GM18861 (cell line): ENCODE results near the gene SSU72.
"Not testable (repeated sequence)": the region's sequence is repeated elsewhere in the genome, so short reads cannot be mapped to it uniquely, and the experiment has no call there.

ENCODE experiments used
- ATAC-seq: cut with Tn5 transposase; IDR thresholded peaks from one replicate; pipeline ENCODE4 v1.9.1; 2021; ENCODE audit not compliant: unreplicated experiment

Gene SSU72

DNA sequence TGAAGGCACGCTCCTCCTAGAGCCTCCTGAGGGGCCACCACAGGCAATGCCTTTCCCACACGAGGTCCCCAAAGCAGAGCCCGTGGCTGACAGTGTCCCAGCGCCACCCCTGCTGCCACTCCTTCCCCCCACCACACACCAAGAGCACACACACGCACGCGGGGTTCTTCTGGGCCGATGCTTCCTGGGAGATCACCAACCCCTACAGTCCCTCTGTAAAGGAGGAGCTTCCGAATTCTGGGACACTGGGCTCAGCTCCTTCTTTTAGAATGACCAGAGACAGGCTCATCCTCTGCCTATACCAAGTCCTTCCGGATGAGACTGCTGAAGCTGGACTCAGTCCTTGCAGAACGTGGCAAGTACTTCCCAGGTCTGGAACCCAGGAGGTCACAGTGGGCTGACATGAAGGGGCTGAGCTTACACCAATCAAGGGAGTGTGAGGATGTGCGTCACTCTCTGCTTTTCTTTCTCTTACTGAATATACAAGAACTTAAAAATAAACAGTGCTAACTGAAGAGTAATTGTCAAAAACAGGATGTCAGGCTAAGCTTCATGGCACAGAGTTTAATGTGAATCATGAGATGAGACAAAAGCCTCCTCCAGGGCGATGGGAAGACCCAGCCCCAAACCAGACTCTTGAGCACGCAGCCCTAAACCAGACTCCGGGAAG is 12.7 kb downstream of the SSU72 start:
- no peak for ATAC-seq

DNA sequence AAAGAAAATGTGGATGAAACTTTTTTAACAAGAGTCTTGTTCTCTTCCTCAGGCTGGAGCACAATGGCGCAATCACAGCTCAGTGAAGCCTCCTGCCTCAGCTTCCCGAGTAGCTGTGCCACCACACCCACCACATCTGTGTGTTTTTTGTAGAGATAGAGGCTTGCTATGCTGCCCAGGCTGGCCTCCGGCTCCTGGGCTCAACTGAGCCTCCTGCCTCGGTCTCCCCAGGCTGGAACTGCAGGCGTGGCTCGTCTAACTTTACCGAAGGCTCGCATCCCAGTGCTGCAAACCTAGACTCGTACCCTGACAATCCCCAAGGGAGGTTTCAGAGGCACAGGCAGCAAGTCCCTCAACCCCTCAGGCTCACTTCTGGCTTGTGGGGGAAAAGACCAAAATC is 14.5 kb downstream of the SSU72 start:
- no peak for ATAC-seq

DNA sequence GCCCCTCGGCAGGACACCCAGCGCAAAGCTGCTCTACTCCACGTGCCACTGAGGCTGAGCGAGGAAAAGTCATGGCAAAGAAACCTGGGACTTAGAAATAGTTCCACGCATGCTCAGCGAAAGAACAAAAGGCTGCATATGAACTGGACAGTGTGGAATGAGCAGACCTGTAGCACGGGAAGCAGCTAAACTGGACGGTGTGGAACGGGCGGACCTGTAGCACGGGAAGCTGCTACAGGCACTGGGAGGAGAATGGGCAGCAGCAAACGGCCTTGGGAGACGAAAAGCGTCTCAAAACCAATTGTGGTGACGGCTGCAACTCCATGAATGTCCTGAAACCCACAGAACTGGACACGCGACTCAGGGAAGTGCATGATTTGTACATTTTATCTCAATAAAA is 15.6 kb downstream of the SSU72 start:
- no peak for ATAC-seq

DNA sequence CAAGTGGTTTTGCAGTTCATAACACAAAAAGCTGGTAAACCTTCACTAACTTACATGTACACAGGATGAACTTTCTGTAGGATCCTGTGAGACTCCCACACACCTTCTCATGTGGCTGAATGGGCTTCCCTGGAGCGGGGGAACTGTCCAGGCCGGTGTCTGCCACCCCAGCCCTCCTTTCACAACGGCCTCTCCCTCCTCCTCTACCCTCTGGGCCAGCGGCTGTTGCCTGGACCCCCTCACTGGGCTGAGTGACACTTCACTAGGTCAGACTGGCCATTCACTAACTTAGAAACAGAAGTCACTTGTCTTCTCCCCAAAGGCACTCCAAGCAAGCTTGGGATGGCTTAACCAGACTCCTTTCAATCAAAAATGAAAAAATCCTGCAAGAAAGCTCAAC is 16.1 kb downstream of the SSU72 start:
- no peak for ATAC-seq

DNA sequence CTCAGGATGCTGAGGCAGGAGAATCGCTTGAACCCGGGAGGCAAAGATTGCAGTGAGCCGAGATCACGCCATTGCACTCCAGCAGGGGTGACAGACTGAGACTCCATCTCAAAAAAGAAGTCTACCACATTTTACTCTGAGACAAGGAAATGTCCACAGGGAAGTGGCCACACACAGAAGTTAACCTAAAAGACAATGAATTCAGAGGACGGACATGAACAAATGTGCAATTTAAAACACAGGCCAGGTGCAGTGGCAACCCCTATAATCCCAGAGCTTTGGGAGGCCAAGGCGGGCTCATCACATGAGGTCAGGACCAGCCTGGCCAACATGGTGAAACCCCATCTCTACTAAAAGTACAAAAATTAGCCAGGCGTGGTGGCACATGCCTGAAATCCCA is 17.0 kb downstream of the SSU72 start:
- not testable (repeated sequence) for ATAC-seq

DNA sequence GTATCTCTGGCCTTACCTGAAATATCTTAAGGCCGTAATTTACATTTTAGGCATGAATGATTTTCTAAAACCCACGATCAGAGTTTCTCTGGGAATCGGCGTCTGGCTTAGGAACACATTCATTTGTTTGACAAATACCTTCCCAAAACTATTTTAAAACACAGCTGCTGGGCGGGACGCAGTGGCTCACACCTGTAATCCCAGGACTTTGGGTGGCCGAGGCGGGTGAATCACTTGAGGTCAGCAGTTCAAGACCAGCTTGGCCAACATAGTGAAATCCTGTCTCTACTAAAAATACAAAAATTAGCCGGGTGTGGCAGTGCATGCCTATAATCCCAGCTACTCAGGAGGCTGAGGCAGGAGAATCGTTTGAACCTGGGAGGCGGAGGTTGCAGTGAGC is 17.7 kb downstream of the SSU72 start:
- ATAC-seq = not testable (repeated sequence)

DNA sequence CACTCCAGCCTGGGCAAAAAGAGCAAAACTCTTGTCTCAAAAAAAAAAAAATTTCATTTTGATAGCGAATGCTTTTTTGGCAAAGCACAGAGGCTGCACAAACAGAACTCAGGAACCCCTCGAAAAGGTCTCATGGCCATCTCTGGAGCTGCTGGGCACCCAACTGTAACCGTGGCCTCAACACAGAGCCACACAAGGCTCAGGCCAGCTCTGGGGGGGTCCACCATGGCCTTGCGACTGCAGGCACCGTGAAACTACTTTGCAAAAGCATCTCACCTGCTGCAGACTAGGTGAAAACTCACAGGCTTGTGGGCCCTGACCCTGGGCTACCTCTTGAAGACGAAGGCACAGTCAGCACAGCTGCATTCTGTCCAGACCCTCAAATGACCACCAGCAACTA is 18.2 kb downstream of the SSU72 start:
- ATAC-seq = no peak

DNA sequence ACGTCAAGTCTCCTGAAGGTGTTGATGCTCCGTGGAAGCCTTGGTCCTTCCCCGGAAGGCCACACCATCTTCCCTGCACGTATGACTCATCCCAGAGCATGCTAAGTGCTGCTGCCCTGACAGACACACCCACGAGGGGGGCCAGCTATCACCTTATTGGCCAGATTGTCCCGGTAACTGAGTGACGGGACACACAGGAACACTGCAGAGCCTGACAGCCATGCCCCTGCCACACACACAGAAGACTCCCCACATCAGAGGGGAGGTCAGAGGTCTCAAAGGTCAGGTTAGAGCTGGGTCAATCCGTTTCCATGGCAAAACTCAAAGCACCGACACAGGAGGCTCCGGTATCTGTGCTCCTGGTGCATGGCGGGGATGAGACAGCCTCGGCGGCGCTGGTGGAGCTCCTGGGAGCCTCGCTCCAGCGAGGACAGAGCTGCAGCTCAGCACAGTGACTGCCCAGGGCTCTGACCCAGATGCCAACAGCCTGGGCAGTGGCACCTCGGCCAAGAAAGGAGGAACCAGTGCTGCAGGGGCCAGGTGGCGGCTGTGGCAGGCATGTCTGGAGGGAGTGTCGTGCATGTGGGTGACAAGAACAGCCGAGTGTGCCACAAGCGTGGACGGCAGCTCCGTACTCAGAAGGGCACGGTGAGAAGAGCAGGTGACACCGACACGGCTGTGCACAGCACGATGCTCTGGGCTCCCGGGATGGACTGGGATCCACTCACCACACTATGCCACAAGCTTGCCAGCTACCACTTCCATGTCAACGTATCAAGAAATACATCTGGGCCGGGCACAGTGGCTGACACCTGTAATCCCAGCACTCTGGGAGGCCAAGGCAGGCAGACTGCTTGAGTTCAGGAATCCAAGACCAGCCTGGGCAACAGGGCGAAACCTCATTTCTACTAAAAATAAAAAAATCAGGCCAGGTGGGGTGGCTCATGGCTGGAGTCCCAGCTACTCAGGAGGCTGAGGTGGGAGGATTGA is 19.4 kb downstream of the SSU72 start:
- ATAC-seq = no peak

DNA sequence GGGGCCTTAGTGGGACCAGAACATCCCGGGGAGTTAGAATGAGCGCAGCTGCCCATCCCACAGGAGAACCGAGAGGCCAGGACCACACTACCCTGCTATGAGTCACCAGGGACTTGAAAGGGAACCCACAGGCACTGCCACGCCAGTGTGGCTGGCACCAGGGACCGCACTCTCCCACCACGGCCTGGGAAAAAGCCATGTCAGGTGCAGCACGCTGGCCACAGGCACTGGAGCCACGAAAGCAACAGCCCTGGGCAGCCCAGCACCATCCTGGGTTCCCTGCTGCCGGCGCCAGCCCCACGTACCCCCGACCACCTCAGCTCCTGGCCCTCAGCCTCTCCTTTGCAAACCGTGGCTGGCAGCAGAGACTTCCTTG is 20.1 kb downstream of the SSU72 start:
- ATAC-seq = no peak

DNA sequence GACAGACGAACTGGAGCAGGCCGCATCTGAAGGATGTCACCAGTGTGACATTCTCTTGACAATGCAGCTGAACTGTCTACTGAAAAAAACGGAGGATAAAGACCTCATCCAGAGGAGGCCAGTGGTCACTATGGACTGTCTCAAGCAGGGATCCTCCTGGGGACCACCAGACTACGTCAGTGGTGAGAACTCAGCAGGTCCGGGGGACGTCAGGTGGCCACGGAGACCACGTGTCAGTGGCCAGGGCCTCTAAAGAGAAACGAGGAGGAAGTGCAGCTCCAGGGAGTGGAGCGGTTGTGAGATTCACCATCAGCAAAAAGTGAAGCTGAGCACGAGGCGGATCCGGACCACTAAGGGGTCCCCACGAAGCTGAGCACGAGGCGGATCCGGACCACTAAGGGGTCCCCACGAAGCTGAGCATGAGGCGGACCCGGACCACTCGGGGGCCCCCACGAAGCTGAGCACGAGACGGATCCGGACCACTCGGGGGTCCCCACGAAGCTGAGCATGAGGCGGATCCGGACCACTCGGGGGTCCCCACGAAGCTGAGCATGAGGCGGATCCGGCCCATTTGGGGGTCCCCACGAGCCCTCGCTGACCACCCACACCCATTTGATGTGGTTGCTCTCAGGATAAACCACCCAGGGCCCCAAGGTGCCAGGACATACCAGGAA is 20.7 kb downstream of the SSU72 start:
- ATAC-seq = no peak

DNA sequence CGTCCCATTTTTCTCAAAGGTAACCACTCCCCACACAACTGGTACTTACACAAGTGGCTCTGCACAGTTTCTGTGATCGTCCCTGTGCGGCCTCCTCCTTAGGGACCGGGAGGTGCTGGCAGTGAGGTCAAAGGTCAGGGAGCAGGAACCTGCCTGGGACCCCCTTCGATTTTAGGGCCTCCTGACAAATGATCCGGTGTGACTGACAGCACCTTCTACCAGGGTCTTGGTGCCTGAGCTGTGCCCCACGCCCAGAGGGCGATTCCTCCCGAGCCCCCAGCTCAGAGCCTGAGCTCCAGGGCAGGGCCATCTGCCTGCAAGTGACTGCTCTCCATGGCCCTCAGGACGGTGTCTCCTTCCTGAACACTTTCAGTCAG is 22.4 kb downstream of the SSU72 start:
- ATAC-seq = no peak

DNA sequence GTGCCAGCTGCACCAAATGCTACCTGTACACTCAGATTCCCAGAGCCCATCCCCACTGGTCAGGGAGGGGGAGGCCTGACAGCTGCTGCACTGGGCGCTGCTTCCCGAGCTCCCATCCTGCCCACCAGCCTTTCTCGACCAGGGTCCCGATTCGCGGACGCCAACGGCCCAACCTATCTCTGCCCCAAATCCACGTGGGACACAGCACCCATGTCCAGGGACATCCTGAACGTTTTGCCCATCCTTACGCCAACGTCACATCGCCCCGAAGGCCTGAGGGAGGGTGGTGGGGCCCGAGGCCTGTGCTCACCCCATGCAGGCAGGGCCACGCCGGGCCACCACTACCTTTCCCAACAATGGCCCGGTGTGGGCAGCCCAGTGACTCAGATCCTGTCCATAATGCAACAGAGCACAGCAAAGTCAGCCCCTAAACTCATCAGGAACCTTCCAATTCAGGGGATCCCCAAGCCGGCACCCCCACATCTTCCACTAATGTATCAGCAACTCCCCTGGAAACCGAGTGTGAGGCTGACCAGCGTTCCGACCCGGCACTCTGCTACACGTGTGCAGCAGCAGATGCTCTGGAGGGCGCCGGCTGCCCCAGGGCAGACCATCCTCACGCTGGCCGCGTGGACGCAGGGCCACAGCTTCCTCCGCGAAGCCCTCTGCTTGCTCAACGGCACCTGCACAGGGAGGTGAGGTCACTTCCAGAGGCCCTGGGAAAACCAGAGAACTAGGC is 23.0 kb downstream of the SSU72 start:
- no peak for ATAC-seq

DNA sequence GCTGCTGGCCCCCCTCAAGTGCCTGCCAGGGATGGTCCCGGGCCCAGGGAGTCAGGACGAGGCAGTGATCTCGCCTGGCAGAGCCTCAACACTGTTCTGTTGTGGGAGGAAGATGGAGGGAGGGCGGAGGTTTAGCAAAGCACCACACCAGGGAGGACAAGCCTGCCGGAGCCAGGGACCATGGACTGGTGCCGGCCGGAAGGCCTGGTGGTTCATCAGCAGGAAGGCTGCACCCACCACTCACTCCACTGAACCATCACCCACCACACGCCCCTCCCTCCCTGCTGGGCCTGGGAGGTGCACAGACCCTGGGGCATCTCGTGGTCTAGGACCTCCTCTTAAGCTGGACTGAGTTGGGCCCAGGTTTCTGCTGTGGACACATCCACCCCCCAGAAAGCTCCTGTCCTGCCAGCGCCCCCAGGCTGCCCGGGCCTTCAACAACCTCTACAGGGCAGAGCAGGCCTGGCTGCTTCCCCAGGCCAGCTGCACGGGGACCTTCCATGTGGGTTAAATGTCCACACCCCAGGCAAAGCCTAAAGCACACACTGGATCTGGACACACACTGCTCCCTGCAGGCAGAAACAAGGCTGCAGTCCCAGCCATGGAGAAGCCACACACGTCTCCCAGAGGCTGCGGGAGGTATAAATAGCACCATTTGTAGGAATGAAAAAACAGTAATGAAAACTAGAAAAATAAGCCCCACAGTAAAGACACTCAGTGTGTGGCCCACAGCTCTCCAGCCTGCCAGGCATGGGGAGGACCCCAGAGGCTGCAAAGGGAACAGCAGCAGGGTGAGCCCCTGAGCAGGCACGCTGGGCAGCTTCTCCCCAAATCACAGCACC is 23.9 kb downstream of the SSU72 start:
- ATAC-seq = no peak

DNA sequence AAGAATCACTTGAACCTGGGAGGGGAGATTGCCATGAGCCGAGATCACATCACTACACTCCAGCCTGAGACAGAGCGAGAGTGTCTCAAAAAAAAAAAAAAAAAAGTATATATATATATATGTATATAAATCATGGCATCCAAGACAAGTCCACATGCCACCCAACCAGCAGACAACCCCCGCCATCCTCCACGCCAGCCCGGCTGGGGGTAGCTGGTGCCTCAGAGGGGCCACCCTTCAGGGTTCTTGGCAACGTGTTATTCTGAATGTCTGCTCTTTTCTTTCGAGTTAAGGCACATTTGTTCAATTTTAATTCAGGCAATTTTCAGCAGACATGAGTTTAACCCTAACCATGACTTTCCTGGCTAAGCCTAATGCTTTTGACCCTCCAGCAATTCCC is 24.6 kb downstream of the SSU72 start:
- ATAC-seq = no peak

DNA sequence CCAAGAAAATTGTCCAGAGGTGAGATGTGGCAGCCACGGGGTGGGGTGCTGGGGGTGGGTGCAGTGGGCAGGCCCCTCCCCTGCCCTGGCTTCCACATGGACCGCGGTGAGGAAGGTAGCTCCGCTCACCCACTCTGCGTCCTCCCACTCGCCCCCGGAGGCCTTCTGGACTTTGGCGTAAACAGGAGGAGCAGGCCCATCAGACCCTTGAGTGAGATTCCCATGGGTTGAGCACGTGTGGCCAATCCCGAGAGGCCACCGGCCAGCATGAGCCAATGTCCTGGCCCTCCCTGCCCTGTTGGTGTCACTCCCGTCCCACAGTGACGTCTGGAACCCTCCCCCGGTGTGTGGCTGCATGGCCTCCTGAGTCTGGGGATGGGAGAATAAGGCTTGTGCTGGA is 26.1 kb downstream of the SSU72 start:
- no peak for ATAC-seq

DNA sequence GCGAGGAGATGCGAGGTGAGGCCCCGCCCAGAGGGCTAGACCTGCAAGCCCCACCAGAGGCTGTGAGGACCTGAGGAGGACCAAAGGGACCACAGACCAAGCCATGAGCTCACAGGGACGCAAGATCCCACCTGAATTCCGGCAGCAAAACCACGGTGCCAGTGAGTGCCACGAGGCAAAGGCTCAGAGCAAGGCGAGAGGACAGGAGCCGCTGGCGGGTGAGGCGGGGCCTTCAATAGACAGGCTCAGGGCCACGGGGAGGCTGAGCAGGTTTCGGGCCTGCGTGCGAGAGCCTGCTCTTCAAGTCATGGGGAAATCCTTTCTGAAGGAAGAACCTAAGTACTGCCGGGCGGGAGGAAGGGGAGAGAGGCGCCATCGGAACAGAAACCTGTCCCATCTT is 27.2 kb downstream of the SSU72 start:
- ATAC-seq = no peak

DNA sequence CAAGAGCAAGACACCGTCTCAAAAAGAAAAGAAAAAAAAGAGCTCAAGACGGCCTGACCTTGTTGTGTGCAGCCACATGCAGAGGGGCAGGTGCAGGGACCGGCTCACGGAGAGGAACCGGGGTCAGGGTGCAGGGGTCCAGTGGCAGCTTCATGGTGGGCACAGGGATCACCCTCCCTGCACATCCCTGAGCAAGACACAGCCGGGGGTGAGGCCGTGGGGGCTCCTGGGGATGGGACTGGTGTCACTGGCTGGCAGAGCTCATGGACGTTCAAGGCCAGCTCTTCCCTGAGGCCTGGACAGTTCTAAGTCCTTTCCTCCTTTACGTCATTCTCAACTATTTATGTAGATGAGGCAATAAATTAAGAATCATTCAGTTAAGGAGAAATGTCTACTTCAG is 27.7 kb downstream of the SSU72 start:
- no peak for ATAC-seq

DNA sequence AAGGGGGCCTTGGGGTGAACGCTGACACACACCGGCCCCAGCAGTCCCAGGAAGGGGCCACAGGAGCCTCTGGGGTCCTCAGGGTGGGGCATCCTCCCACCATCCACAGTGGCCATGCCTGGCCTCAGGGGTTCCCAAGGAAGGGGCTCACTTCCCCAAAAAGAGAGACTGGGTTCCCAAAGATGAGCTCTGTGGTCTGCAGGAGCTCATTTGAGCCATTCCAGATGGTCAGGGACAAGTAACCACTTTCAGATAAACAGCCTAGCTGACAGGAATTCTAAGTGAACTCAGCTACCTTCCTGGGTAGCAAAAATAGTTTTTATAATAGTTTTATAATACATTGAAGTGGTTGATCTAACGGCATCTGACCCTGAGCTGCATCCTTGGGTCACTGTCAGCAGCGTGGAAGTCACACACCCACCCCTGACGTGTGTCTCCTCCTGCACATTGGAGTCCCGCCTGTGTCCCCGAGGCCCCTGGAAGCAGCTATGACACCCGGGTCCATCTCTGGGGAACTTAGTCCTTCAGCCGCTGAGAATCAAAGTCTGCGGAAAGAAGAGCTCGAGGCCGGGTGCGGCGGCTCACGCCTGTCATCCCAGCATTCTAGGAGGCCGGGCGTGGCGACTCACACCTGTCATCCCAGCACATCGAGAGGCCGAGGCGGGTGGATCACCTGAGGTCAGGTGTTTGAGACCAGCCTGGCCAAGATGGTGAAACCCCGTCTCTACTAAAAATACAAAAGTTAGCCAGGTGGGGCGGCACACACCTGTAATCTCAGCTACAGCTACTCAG is 28.5 kb downstream of the SSU72 start:
- no peak for ATAC-seq

DNA sequence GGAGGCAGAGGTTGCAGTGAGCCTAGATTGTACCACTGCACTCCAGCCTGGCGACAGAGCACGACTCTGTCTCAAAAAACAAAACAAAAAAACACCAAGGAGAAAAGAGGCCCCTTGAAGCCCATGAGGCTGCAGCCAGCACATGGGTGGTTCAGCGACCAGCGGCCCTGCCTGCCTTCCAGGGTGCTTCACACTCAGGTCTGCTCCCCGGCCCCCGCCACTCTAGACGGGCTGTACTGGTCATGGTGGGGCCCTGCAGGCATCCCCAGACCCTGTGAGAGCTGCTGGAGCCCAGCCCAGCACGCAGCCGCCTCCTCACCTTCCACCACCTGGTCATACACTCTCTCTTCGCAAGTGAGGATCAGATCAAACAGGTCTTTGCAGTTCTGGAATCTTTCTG is 30.1 kb downstream of the SSU72 start:
- no peak for ATAC-seq

DNA sequence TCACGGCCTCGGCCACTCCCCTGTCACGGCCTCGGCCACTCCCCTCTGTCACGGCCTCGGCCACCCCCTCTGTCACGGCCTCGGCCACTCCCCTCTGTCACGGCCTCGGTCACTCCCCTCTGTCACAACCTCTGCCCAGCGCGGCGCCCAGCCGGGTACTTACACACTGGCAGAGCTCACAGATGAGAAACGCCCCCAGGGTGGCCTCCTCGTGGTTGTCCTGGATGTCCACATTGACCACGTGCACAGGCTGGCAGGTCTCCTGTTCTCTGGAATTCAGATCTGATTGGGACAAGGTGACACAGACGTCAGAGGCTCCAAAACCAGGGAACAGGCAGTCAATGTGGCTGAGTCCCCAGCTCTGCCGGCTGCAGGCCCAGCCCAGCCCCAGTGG is 31.0 kb downstream of the SSU72 start:
- no peak for ATAC-seq
